ENCODE data around the gene USH2A.

USH2A gene

GRCh38 chr1:215767761-215768160 lies 655.5 kb downstream of the USH2A start:
- no peak overlapping the region for H3K4me3 ChIP-seq (replicated peaks; ENCODE audit: low read depth, low read length)
- TF ChIP-seq CTCF (IDR thresholded peaks at IDR 0.05; ENCODE audit: low read length, missing control alignments) = no peak
- no peak for DNase-seq (ENCODE audit: low read depth)

- H3K4me3 ChIP-seq (replicated peaks; ENCODE audit: low read depth, low read length) = no peak overlapping the region
- DNase-seq (ENCODE audit: low read depth) = no peak
- TF ChIP-seq CTCF (IDR thresholded peaks at IDR 0.05; ENCODE audit: low read length, missing control alignments) = no peak
These were observed 656.7 kb downstream of the USH2A start for GRCh38 chr1:215766521-215766920.

GRCh38 chr1:215765833-215766232 lies 657.4 kb downstream of the USH2A start:
- DNase-seq (ENCODE audit: low read depth) = no peak
- no peak for TF ChIP-seq CTCF (IDR thresholded peaks at IDR 0.05; ENCODE audit: low read length, missing control alignments)
- H3K4me3 ChIP-seq (replicated peaks; ENCODE audit: low read depth, low read length) = no peak overlapping the region

- no peak for DNase-seq (ENCODE audit: low read depth)
- no peak for TF ChIP-seq CTCF (IDR thresholded peaks at IDR 0.05; ENCODE audit: low read length, missing control alignments)
- no peak overlapping the region for H3K4me3 ChIP-seq (replicated peaks; ENCODE audit: low read depth, low read length)
These were observed 661.8 kb downstream of the USH2A start for GRCh38 chr1:215761446-215761845.

- H3K4me3 ChIP-seq (replicated peaks; ENCODE audit: low read depth, low read length) = no peak overlapping the region
- DNase-seq (ENCODE audit: low read depth) = no peak
- TF ChIP-seq CTCF (IDR thresholded peaks at IDR 0.05; ENCODE audit: low read length, missing control alignments) = no peak
These were observed 669.1 kb downstream of the USH2A start for GRCh38 chr1:215754112-215754511.

GRCh38 chr1:215749414-215749813 lies 673.8 kb downstream of the USH2A start:
- TF ChIP-seq CTCF (IDR thresholded peaks at IDR 0.05; ENCODE audit: low read length, missing control alignments) = no peak
- peak; percentile 33 for DNase-seq (ENCODE audit: low read depth)
- H3K4me3 ChIP-seq (replicated peaks; ENCODE audit: low read depth, low read length) = no peak overlapping the region

GRCh38 chr1:215748431-215748830 lies 674.8 kb downstream of the USH2A start:
- TF ChIP-seq CTCF (IDR thresholded peaks at IDR 0.05; ENCODE audit: low read length, missing control alignments) = no peak
- no peak overlapping the region for H3K4me3 ChIP-seq (replicated peaks; ENCODE audit: low read depth, low read length)
- DNase-seq (ENCODE audit: low read depth) = no peak

Data from fibroblast of pulmonary artery (primary cell).